ENCODE measurements around the gene HSPG2.

Gene HSPG2

DNA sequence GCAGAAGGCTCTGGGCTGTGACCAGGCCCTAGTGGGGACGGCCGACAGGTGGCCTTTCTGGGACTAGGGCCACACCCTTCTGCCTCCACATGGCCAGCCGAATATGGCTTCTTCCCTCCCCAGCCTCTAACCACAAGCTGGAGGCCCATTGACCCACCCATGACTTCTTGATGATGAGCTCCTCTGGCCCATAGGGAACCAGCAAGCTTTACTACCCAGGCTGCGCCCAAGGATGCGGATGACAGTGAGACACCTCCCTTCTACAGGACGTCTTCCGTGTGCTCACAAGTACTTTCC lies 84.0 kb downstream of the HSPG2 start:
- no peaks in the 10 kb centered on the region for H3K36me3 ChIP-seq (ENCODE audit: control insufficient read depth, insufficient read depth, low read length)

DNA sequence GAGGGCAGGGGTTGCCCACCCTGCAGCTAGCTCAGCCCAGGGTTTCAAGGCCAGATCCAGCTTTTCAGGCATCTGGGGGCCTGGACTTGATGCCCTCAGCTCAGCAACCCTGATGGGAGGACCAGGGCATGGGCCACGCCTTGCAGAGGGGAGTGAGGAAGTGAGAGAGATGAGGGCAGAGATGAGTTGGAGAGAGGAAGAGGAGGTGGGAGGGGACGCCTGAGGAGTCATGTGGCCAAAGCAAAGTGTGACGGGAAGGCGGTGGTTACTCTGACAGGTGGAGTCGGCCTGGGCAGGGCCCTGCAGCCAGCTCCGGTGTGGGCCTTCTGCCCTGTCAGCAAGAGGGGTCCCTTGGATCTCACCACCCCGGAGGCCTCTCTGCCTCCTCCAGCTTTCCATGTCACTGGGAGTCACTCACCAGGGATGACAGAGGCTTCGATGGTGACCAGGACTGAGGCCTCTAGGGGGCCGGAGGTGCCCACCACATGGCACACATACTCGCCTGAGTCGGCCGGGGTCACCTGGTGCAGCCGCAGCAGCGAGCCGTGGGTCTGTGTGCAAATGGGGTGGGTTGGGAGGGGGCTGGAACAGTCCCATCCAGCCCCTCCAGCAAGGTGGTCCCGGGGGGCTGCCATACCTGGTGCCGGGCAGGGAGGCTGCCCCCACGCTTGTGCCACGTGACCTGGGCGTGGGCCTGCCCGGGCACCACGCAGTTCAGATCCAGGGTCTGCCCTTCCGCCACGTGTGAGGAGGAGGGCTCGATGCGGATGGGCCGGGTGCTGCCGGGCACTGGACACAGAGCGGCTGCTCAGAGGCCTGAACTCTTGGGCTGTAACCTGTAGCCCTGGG lies 84.6 kb downstream of the HSPG2 start:
- H3K79me2 ChIP-seq, result no peaks in the 10 kb centered on the region
- no peak overlapping the region for H2AFZ ChIP-seq
- no peak overlapping the region for H3K4me2 ChIP-seq (ENCODE audit: low read length)
- no peaks in the 10 kb centered on the region for H3K27me3 ChIP-seq (ENCODE audit: control insufficient read depth, insufficient read depth, low read length)
- TF ChIP-seq, protein P1, sequence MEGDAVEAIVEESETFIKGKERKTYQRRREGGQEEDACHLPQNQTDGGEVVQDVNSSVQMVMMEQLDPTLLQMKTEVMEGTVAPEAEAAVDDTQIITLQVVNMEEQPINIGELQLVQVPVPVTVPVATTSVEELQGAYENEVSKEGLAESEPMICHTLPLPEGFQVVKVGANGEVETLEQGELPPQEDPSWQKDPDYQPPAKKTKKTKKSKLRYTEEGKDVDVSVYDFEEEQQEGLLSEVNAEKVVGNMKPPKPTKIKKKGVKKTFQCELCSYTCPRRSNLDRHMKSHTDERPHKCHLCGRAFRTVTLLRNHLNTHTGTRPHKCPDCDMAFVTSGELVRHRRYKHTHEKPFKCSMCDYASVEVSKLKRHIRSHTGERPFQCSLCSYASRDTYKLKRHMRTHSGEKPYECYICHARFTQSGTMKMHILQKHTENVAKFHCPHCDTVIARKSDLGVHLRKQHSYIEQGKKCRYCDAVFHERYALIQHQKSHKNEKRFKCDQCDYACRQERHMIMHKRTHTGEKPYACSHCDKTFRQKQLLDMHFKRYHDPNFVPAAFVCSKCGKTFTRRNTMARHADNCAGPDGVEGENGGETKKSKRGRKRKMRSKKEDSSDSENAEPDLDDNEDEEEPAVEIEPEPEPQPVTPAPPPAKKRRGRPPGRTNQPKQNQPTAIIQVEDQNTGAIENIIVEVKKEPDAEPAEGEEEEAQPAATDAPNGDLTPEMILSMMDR (IDR thresholded peaks at IDR 0.05), result no peak
- no peak overlapping the region for H3K9ac ChIP-seq
- H3K27ac ChIP-seq, result no peak overlapping the region
- H3K36me3 ChIP-seq (ENCODE audit: control insufficient read depth, insufficient read depth, low read length), result no peaks in the 10 kb centered on the region
- no peak overlapping the region for H3K4me3 ChIP-seq (ENCODE audit: low read depth, low read length)
- H3K4me1 ChIP-seq, result no peaks in the 10 kb centered on the region
- no peaks in the 10 kb centered on the region for H3K9me3 ChIP-seq (ENCODE audit: control insufficient read depth, low read length)

More for the DNA sequence above, 84.0 kb downstream of the HSPG2 start:
- Histone ChIP-seq H3K79me2 (no peaks in the 10 kb centered on the region), H3K4me3 (ENCODE audit: low read depth, low read length) (no peak overlapping the region), H2AFZ (no peak overlapping the region), H3K27me3 (ENCODE audit: control insufficient read depth, insufficient read depth, low read length) (no peaks in the 10 kb centered on the region), H3K27ac (no peak overlapping the region), H3K9me3 (ENCODE audit: control insufficient read depth, low read length) (no peaks in the 10 kb centered on the region), H3K9ac (no peak overlapping the region), H3K4me1 (no peaks in the 10 kb centered on the region), H3K4me2 (ENCODE audit: low read length) (no peak overlapping the region)
- TF ChIP-seq, protein P1 (IDR thresholded peaks at IDR 0.05), result no peak

DNA sequence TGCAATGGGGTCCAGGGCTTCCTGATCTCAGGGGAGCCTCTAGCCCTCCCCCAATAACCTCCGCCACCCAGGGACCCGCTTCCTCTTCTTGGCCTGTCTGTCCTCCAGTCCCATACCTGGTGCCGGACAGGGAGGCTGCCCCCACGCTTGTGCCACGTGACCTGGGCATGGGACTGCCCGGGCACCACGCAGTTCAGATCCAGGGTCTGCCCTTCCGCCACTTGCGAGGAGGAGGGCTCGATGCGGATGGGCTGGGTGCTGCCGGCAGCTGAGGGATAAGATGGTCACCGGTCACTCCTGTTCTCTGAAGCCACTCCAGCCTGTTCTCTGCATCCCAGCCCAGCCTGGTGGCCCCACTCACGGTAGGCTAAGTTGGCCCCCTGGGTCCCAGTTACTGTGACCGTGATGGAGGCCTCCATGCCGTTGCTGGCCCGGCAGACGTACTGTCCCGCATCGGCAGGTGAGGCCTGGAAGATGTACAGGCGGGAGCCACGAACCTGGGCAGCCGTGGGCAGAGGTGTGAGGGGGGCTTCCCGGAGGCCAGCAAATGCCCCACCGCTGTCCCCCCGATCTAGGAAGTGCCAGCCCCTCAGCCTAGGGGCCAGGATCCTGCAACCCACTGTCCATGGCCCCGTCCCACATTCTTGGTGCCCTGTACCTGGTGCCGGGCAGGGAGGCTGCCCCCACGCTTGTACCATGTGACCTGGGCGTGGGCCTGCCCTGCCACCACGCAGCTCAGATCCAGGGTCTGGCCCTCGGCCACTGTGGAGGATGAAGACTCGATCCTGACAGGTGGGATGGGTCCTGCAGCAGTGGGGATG lies 85.5 kb downstream of the HSPG2 start:
- no peak overlapping the region for H3K9ac ChIP-seq
- no peaks in the 10 kb centered on the region for H3K36me3 ChIP-seq (ENCODE audit: control insufficient read depth, insufficient read depth, low read length)
- H3K4me3 ChIP-seq (ENCODE audit: low read depth, low read length), result no peak overlapping the region
- no peak overlapping the region for H3K4me2 ChIP-seq (ENCODE audit: low read length)
- no peaks in the 10 kb centered on the region for H3K9me3 ChIP-seq (ENCODE audit: control insufficient read depth, low read length)
- H3K79me2 ChIP-seq, result no peaks in the 10 kb centered on the region
- no peak overlapping the region for H2AFZ ChIP-seq
- TF ChIP-seq, protein P1 (IDR thresholded peaks at IDR 0.05), result no peak
- H3K4me1 ChIP-seq, result no peaks in the 10 kb centered on the region
- no peak overlapping the region for H3K27ac ChIP-seq
- H3K27me3 ChIP-seq (ENCODE audit: control insufficient read depth, insufficient read depth, low read length), result no peaks in the 10 kb centered on the region

DNA sequence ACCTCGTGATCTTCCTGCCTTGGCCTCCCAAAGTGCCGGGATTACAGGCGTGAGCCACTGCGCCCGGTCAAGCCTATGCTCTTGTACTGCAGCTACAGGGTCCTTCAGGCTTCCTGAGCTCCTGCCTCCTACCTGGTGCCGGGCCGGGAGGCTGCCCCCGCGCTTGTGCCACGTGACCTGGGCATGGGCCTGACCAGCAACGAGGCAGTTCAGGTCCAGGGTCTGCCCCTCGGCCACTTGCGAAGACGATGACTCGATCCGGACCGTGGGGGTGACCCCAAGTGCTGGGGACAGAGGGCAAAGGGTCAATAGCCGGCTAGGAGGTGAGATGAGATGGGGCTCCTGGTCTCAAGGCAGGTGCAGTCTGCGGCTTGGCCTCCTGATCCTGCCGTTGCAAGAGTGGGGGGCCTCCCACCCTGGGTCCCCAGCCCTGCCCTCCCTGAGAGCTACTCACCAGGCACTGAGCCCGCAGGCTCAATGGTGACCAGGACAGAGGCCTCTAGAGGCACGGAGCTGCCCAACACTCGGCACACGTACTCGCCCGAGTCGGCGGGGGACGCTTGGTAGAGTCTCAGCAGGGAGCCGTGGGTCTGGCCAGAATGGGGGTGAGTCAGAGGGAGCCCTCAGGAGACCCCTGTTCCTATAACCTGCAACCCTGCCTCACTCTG lies 87.1 kb downstream of the HSPG2 start:
- Histone ChIP-seq H3K4me3 (ENCODE audit: low read depth, low read length) (no peak overlapping the region), H3K9ac (no peak overlapping the region), H3K9me3 (ENCODE audit: control insufficient read depth, low read length) (no peaks in the 10 kb centered on the region), H3K79me2 (no peaks in the 10 kb centered on the region), H3K36me3 (ENCODE audit: control insufficient read depth, insufficient read depth, low read length) (no peaks in the 10 kb centered on the region), H3K4me2 (ENCODE audit: low read length) (no peak overlapping the region), H2AFZ (no peak overlapping the region), H3K4me1 (no peaks in the 10 kb centered on the region), H3K27ac (no peak overlapping the region), H3K27me3 (ENCODE audit: control insufficient read depth, insufficient read depth, low read length) (no peaks in the 10 kb centered on the region)
- TF ChIP-seq, protein P1 (IDR thresholded peaks at IDR 0.05), result no peak
